Vagina (tissue), 2 donors: ENCODE results near the gene TACC3.

ENCODE experiments used
- POLR2A ChIP-seq, 2 donors: fragments of 450-650 bp; IDR thresholded peaks; one replicate each; pipeline ENCODE4 v1.6.1; 2017; ENCODE audit warnings: antibody characterized with exemption in 2 of 2, mild to moderate bottlenecking in 2 of 2, moderate library complexity in 2 of 2
- TF ChIP-seq, protein P1 (sequence below), 3 experiments: fragments of 450-650 bp in 2 of 3; fragments of 200-600 bp in 1 of 3; sonication (generic) in 1 of 3; IDR thresholded peaks; one replicate each; pipeline ENCODE4 v1.5.1; 2017 to 2019; ENCODE audit warnings: antibody characterized with exemption in 3 of 3, mild to moderate bottlenecking in 2 of 3, moderate library complexity in 2 of 3

DNA sequence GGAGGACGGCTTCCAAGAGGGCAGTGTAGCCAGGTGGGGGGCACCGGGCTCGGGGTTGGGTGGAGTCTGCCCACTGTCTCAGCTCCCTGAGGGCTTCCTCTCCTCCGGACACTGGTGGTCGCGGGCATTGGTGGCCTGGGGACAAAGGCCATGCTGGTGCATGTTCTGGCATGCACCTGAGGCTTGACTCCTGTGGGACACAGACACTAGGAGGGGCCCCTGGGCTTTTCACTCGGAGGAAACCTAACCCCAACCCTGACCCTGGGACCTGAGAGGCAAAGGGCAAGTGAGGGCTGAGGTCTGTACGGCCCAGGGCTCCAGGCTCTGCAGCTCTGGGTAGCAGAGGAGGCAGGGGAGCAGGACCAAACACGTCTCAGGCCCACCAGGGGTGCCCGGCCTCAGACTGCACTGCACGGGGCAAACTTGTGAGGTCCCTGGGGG lies 49.5 kb downstream of the TACC3 start:
- TF ChIP-seq, protein P1, sequence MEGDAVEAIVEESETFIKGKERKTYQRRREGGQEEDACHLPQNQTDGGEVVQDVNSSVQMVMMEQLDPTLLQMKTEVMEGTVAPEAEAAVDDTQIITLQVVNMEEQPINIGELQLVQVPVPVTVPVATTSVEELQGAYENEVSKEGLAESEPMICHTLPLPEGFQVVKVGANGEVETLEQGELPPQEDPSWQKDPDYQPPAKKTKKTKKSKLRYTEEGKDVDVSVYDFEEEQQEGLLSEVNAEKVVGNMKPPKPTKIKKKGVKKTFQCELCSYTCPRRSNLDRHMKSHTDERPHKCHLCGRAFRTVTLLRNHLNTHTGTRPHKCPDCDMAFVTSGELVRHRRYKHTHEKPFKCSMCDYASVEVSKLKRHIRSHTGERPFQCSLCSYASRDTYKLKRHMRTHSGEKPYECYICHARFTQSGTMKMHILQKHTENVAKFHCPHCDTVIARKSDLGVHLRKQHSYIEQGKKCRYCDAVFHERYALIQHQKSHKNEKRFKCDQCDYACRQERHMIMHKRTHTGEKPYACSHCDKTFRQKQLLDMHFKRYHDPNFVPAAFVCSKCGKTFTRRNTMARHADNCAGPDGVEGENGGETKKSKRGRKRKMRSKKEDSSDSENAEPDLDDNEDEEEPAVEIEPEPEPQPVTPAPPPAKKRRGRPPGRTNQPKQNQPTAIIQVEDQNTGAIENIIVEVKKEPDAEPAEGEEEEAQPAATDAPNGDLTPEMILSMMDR (IDR thresholded peaks at IDR 0.05), result no peak
- no peak for TF ChIP-seq POLR2A (IDR thresholded peaks at IDR 0.05)
